ENCODE measurements around the gene C1GALT1. TPM values are rescaled to one million over a fixed set of nuclear protein-coding genes. Genes with fewer than 3 reads are reported as not detected.

C1GALT1 gene
- total and polyA plus RNA-seq, 12 donors: 3.6 to 217 (median 18.2) TPM

- WGBS, 4 donors: 37 to 56% (median 43%) methylated on average over 3 of the region's 3 CpGs
- H3K9me3 ChIP-seq (replicated peaks in 1 of 3): no peaks in the 10 kb centered on the region
- TF ChIP-seq CTCF (IDR thresholded peaks at IDR 0.05): no peak
- TF ChIP-seq POLR2A (IDR thresholded peaks at IDR 0.05): no peak
- no peak for DNase-seq
- no peaks in the 10 kb centered on the region for H3K36me3 ChIP-seq (replicated peaks in 1 of 2)
- H3K4me1 ChIP-seq (replicated peaks in 1 of 2): no peaks in the 10 kb centered on the region
- H3K4me3 ChIP-seq: no peak overlapping the region
- intact Hi-C loops (cut with DNase I): no loop called here
- H3K27me3 ChIP-seq: no peaks in the 10 kb centered on the region
- no peak overlapping the region for H3K27ac ChIP-seq
These were observed 92.4 kb downstream of the C1GALT1 start for GRCh38 chr7:7274782-7275181.

GRCh38 chr7:7276161-7276560 is 93.8 kb downstream of the C1GALT1 start:
- Histone ChIP-seq H3K9me3 (replicated peaks in 1 of 3) (no peaks in the 10 kb centered on the region), H3K27ac (no peak overlapping the region), H3K27me3 (no peaks in the 10 kb centered on the region), H3K4me3 (no peak overlapping the region), H3K4me1 (replicated peaks in 1 of 2) (no peaks in the 10 kb centered on the region), H3K36me3 (replicated peaks in 1 of 2) (no peaks in the 10 kb centered on the region)
- DNase-seq: no peak
- 45 to 60% (median 56%) methylated on average over 3 of the region's 3 CpGs for WGBS, 4 donors
- intact Hi-C loops (cut with DNase I): no loop called here
- no peak for TF ChIP-seq CTCF (IDR thresholded peaks at IDR 0.05)
- no peak for TF ChIP-seq POLR2A (IDR thresholded peaks at IDR 0.05)

- H3K36me3 ChIP-seq (replicated peaks in 1 of 2): no peaks in the 10 kb centered on the region
- H3K27me3 ChIP-seq: no peaks in the 10 kb centered on the region
- no peak overlapping the region for H3K27ac ChIP-seq
- H3K9me3 ChIP-seq (replicated peaks in 1 of 3): no peaks in the 10 kb centered on the region
- TF ChIP-seq CTCF (IDR thresholded peaks at IDR 0.05) (no peak), POLR2A (IDR thresholded peaks at IDR 0.05) (no peak)
- WGBS, 4 donors: 57 to 86% (median 73%) methylated on average over 5 of the region's 5 CpGs
- intact Hi-C loops (cut with DNase I): no loop called here
- H3K4me1 ChIP-seq (replicated peaks in 1 of 2): no peaks in the 10 kb centered on the region
- no peak for DNase-seq
- no peak overlapping the region for H3K4me3 ChIP-seq
These were observed 108.2 kb downstream of the C1GALT1 start for GRCh38 chr7:7290429-7291122.

- WGBS, 4 donors: 74 to 80% (median 78%) methylated on average over 4 of the region's 4 CpGs
- intact Hi-C loops (cut with DNase I): no loop called here
- no peak overlapping the region for H3K4me3 ChIP-seq
- no peaks in the 10 kb centered on the region for H3K36me3 ChIP-seq (replicated peaks in 1 of 2)
- TF ChIP-seq CTCF (IDR thresholded peaks at IDR 0.05) (no peak), POLR2A (IDR thresholded peaks at IDR 0.05) (no peak)
- H3K9me3 ChIP-seq (replicated peaks in 1 of 3): no peaks in the 10 kb centered on the region
- no peak overlapping the region for H3K27ac ChIP-seq
- no peaks in the 10 kb centered on the region for H3K4me1 ChIP-seq (replicated peaks in 1 of 2)
- H3K27me3 ChIP-seq: no peaks in the 10 kb centered on the region
- no peak for DNase-seq
These were observed 109.7 kb downstream of the C1GALT1 start for GRCh38 chr7:7292085-7292484.

Data from adrenal gland (tissue), 12 donors.